GM19324 (cell line): ENCODE data around the gene AGFG1.
"Not testable (repeated sequence)": the region's sequence is repeated elsewhere in the genome, so short reads cannot be mapped to it uniquely, and the experiment has no call there.

Experiments
- ATAC-seq: cut with Tn5 transposase; IDR thresholded peaks from one replicate; pipeline ENCODE4 v1.9.1; 2021; ENCODE audit warnings: mild to moderate bottlenecking, moderate library complexity; ENCODE audit not compliant: unreplicated experiment, low FRiP score

The AGFG1 gene

DNA sequence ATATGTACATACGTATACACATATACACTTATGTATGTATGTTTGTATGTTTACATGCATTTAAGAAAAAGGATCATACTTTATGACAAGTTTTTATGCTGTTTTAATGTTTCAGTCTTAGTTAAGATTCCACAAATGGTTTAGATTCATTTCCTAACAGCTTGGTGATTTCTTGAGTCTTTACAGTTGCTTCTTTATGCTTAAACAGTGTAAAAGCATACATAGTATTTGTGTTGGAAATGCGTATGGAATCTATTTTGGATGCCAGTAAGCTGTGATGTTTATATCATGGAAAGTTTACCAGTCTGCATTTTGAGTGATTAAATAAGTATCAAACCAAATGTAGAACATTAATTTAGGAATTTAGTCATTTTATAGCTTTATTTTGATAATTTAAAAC, 55.4 kb downstream of the AGFG1 start:
- ATAC-seq = no peak

DNA sequence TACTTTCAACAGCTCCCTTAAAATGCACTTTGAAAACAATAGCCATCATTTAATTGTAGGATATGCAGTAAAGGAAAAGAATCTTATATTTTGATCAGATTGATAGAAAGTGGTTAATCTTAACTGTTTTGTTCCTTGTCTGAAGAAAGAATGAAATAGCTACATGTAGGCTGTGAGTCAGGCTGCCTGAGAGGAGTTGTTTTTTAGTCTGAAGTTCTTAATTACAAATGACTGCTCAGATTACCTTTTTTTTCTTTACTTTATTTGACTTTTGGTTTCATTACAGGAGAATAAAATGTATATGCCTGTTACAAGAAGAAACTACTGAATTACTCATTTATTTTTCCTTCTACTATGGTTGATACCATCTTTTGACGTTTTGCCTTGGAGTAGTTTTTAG, 56.8 kb downstream of the AGFG1 start:
- ATAC-seq = no peak

DNA sequence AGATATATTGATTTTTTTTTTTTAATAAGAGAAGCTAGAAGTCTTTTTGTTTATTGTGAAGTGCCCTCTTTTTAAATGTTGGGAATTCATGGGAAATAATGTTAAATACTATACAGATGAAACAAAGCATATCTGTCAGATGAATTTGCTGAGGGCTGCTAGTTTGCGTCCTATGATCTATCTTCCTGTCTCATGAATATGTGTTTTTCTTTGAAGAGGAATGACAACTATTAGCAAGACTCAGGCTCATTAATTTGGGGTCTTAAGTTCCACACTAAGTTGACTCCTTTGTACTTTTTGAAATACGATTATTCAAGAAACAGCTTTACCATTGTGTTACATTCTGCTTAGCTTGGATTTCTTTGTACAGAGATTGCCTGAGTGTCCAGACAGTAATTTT, 57.9 kb downstream of the AGFG1 start:
- no peak for ATAC-seq

DNA sequence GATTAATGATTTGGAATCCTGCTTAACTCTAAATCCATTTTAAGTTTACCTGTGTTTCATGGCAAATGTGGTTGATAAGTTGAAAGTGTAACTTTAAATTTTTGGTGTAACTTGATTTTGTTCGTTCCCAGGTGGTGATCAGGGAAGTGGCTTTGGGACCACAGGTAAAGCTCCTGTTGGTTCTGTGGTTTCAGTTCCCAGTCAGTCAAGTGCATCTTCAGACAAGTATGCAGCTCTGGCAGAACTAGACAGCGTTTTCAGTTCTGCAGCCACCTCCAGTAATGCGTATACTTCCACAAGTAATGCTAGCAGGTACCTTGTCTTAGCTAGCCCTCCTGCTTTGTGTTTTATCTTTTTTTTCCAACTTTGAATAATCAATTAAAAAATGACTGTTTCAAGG, 62.8 kb downstream of the AGFG1 start:
- peak; percentile 85 for ATAC-seq

- ATAC-seq = no peak
Measured at GRCh38 chr2:227536445-227536844, 64.5 kb downstream of the AGFG1 start.

GRCh38 chr2:227539465-227539956, 67.6 kb downstream of the AGFG1 start:
- no peak for ATAC-seq

DNA sequence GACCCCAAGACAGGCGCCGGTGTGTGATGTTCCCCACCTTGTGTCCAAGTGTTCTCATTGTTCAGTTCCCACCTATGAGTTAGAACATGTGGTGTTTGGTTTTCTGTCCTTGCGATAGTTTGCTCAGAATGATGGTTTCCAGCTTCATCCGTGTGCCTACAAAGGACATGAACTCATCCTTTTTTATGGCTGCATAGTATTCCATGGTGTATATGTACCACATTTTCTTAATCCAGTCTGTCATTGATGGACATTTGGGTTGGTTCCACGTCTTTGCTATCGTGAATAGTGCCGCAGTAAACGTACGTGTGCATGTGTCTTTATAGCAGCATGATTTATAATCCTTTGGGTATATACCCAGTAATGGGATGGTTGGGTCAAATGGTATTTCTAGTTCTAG, 68.4 kb downstream of the AGFG1 start:
- ATAC-seq = not testable (repeated sequence)

DNA sequence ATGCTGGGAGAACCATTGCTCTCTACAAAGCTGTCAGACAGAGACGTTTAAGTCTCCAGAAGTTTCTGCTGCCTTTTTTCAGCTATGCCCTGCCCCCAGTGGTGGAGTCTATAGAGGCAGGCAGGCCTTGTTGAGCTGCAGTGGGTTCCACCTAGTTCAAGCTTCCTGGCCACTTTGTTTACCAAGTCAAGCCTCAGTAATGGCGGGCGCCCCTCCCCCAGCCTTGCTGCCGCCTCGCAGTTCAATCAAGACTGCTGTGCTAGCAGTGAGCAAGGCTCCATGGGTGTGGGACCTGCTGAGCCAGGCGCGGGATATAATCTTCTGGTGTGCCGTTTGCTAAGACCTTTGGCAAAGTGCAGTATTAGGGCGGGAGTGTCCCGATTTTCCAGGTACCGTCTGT, 74.0 kb downstream of the AGFG1 start:
- ATAC-seq = no peak

GRCh38 chr2:227551836-227552235, 79.9 kb downstream of the AGFG1 start:
- ATAC-seq = no peak

GRCh38 chr2:227562581-227562980, 90.6 kb downstream of the AGFG1 start:
- ATAC-seq = no peak

DNA sequence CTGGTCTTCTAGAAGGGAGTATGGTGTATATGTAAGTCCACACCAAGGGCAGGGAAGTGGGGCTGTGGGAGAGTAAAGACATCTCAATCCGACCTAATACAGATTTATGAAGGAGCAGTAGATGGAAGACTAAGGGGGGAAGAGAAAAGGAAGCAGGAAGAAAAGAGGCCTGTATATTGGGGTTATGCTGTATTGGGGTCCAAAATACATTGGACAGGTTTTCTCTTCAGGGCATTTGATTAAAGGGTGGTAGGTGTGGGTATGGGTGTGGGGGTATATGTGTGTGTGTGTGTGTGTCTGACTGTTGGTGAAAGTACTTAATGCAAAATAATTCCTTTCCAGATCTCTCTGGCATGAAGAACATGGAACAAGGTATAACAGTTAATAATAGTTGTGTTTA, 93.1 kb downstream of the AGFG1 start:
- ATAC-seq = no peak

GRCh38 chr2:227566012-227566411, 94.1 kb downstream of the AGFG1 start:
- ATAC-seq = no peak

- ATAC-seq = no peak
Measured at GRCh38 chr2:227568852-227569169, 96.9 kb downstream of the AGFG1 start.

- ATAC-seq = no peak
Measured at GRCh38 chr2:227570615-227571014, 98.7 kb downstream of the AGFG1 start.

- ATAC-seq = no peak
Measured at GRCh38 chr2:227576110-227576509, 104.2 kb downstream of the AGFG1 start.

- no peak for ATAC-seq
Measured at GRCh38 chr2:227576812-227577211, 104.9 kb downstream of the AGFG1 start.

DNA sequence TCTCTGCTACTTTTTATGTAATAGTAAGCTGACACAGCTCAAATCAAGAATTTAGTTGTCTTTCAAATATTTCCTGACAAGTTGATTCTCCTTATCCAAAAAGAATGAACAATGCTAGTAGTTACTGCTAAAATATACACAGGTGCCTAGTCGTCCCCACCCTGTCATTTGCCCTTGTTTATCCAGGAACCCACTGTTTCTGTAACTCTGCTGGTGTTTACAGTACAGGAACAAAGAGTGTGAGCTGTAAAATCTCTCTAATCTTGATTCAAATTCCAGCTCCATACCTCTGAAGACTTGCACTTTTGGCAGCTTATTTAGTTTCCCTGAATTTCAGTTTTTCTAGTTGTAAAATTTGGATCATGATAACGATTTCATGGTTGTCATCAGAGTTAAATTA, 105.6 kb downstream of the AGFG1 start:
- no peak for ATAC-seq

DNA sequence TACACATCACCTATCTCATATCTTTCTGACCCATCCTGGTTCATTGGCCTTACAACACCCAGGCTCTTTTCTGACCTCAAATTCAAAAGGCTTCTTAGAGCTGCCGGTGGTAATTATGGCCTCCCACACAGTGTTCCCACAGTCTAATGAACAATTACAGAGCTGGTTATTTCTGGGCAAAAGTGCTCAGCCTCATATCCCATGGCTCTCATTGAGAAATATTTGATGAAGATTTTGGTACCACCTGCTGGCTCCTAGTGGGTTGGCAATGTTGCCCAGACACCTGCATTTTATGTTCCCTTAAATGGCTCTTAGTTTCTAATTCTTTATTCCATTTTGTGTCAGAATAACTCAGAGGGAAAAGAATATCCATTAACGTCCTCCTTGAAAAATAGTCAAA, 106.7 kb downstream of the AGFG1 start:
- no peak for ATAC-seq

DNA sequence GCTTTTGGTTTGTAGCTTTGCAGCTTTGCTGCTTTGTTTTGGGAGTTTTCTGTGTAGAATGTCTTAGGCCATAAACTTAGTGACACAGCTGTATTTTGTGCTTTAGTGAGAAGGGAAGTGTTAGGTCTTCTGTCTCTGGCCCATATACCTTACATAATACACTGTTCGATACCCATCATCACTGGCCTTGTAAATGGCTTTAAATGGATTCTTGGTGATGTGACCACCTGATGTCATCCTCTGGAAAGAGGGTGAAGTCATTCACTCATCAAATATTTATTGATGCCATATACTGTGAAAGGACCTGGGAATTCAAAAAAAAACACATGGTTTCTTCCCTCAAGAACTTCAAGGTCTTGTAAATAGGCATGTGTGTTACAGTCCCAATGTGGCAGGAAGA, 107.8 kb downstream of the AGFG1 start:
- no peak for ATAC-seq

DNA sequence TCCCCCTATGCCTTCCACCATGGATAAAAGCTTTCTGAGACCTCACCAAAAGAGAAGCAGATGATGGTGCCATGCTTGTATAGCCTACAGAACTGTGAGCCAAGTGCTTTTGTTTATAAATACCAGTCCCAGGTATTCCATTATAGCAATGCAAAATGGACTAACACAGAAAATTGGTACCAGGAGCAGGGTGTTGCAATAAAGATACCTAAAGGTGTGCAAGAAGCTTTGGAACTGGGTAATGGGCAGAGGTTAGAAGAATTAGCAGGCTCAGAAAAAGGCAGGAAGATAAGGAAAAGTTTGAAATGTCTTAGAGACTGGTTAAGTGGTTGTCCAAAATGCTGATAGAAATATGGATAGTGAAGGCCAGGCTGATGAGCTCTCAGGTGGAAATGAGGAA, 110.4 kb downstream of the AGFG1 start:
- ATAC-seq = no peak

DNA sequence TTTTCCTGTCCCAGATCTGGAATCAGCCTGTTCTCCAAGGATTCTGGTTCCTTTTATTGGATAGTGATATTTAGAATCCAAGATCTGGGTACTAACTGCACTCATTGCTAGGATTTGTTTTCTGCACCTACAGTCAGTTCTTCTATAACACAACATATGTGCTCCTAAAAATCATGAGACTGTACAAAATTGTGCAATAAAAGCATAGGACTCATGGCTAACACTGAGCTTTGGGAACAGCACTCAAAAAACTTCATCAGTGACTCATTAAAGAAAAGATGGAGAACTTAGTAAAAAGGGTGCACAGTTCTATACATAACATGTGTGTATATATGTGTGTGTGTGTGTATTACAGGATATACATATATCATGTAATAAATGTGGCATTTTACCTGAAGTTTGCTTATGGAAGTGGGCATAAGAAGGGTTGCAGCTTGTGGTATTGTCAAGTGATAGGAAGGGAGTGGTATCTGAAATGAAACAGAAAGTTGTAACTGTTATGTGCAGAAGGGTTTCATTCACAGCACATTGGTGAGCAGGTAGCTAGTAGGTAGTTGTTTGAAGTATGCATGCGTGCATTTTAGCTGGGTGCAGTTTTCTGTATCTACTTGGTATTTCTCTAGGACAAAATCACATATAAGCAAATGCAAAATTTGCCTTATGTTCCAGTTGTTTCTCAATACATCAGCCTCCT, 120.9 kb downstream of the AGFG1 start:
- peak; percentile 91 for ATAC-seq

DNA sequence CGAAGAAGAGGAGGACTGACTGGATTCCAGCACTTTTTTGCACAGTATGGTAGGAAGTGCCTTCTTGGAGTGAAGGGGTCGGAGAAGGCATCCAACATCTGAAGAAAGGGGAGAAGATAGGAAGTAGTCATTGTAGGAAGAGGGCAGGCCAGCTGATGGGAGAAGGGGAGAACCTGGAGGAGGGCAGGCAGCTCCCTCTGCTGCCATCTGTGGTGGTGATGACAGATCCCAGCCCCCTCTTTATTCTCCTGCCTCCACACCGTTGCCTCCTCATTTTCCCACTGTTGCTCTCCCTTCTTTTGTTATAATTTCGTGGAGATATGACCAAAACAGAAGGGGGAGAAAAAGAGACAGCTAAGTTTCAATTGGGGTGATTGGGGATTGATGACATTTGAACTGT, 123.8 kb downstream of the AGFG1 start:
- ATAC-seq = no peak

DNA sequence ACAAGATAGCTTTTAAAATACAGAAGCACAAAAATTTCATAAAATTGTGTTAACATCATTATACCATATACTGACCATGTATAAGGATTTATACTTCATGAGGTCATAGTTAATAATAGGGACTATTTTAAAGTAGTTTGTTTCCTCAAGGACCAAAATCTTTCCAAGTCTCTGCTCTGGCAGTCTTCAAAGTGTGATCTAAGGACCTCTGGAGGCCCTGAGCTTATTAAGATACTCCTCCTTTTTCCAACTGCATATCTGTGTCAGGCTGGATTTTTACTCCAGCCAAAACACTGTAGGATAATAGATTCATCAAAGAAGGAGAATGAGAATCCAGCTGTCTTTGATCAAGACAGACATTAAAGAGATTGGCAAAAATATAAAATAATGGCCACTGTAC, 125.1 kb downstream of the AGFG1 start:
- no peak for ATAC-seq
